ENCODE results near the gene ZNF334. TPM values are rescaled to one million over a fixed set of nuclear protein-coding genes. Genes with fewer than 3 reads are reported as not detected.

The ZNF334 gene
- total RNA-seq, 1 experiment from 2014 or later, result 19.5 TPM

- Histone ChIP-seq H4K91ac (ENCODE audit: insufficient read length, low read depth, low read length) (no peak overlapping the region), H3K23ac (ENCODE audit: insufficient read length, low read depth, low read length) (no peak overlapping the region), H3K4me1 (ENCODE audit: insufficient read depth, low read length) (peaks cover 7% of the 10 kb centered on the region; the same call in 1 of the 2 replicates), H3K27me3 (ENCODE audit: insufficient read depth, low read length) (no peaks in the 10 kb centered on the region), H3K18ac (ENCODE audit: insufficient read length, low read depth, low read length) (no peak overlapping the region), H4K5ac (ENCODE audit: insufficient read length, low read depth, low read length) (no peak overlapping the region), H2AFZ (ENCODE audit: low read length) (no peak overlapping the region), H2BK12ac (ENCODE audit: insufficient read length, low read depth, low read length) (no peak overlapping the region), H3K23me2 (ENCODE audit: insufficient read length, low read depth, low read length, poor library complexity, severe bottlenecking) (peaks cover 5% of the 10 kb centered on the region), H4K8ac (replicated peaks; ENCODE audit: insufficient read length, low read depth, low read length) (no peak overlapping the region), H3K27ac (ENCODE audit: insufficient read length, low read depth, low read length) (no peak overlapping the region), H2BK120ac (ENCODE audit: low read depth, low read length, poor library complexity, severe bottlenecking) (no peak overlapping the region), H3K4me2 (ENCODE audit: insufficient read depth, insufficient read length, low read length) (no peak overlapping the region), H2BK5ac (ENCODE audit: insufficient read length, low read length) (no peak overlapping the region), H3K14ac (ENCODE audit: insufficient read depth, low read length) (no peak overlapping the region), H4K20me1 (ENCODE audit: control insufficient read depth, insufficient read depth, insufficient read length) (no peaks in the 10 kb centered on the region), H2AK5ac (ENCODE audit: insufficient read length, low read length) (no peak overlapping the region), H2BK15ac (ENCODE audit: low read depth, low read length) (no peak overlapping the region), H2BK20ac (ENCODE audit: low read depth, low read length, poor library complexity, severe bottlenecking) (no peak overlapping the region), H3K9me3 (ENCODE audit: control insufficient read depth, low read depth, low read length) (no peaks in the 10 kb centered on the region), H3K79me2 (ENCODE audit: insufficient read depth, low read length) (no peaks in the 10 kb centered on the region), H3T11ph (ENCODE audit: low read length) (no peak overlapping the region), H3K4ac (ENCODE audit: low read depth, low read length) (no peak overlapping the region), H3K9ac (ENCODE audit: extremely low read depth, insufficient read length, low read length) (no peak overlapping the region), H3K79me1 (ENCODE audit: insufficient read depth, low read depth, low read length, poor library complexity, severe bottlenecking) (no peaks in the 10 kb centered on the region), H3K56ac (ENCODE audit: insufficient read length, low read depth, low read length) (no peak overlapping the region)
- TF ChIP-seq CTCF (conservative IDR thresholded peaks at IDR 0.05), result peak; percentile 33; the same call in 2 of the 3 replicates
- Mint-ChIP-seq H3K27ac (no peak overlapping the region), H3K4me1 (peaks cover 35 to 48% of the 10 kb centered on the region in 2 experiments), H3K36me3 (ENCODE audit: insufficient read depth in 1 of 3, low read depth in 3 of 3) (no peaks in the 10 kb centered on the region), H3K9me3 (no peaks in the 10 kb centered on the region), H3K27me3 (ENCODE audit: low read depth) (no peaks in the 10 kb centered on the region), H3K4me3 (no peak overlapping the region)
- no CpG with 5 or more reads among the region's 7 CpGs for WGBS (ENCODE audit: extremely low coverage, insufficient read length, low lambda C conversion rate)
- no peak for DNase-seq
Observed at GRCh38 chr20:46559685-46560440, 46.5 kb upstream of the ZNF334 start.

Data from H9 (cell line).